H9 (cell line): ENCODE measurements around the gene IL17RA. TPM values are rescaled to one million over a fixed set of nuclear protein-coding genes. Genes with fewer than 3 reads are reported as not detected.

Experiments
- DNase-seq: peaks from one replicate; pipeline ENCODE4 v3.0.0-alpha.2; 2017
- H2AFZ ChIP-seq: one replicate; pipeline ENCODE4 v1.6.1; 2013; ENCODE audit warnings: mild to moderate bottlenecking, low read length, control low read depth, moderate library complexity
- H2AK5ac ChIP-seq: 2 replicates; pipeline ENCODE4 v1.6.1; 2013; ENCODE audit warnings: low read length, control low read depth, mixed read lengths; ENCODE audit not compliant: insufficient read length
- H2BK120ac ChIP-seq: one replicate; pipeline ENCODE4 v1.6.1; 2013; ENCODE audit warnings: low read depth, mild to moderate bottlenecking, low read length, control low read depth, inconsistent platforms; ENCODE audit not compliant: poor library complexity, severe bottlenecking
- H2BK12ac ChIP-seq: 2 replicates; pipeline ENCODE4 v1.6.1; 2013; ENCODE audit warnings: low read length, control low read depth, mixed read lengths, low read depth; ENCODE audit not compliant: insufficient read length
- H2BK15ac ChIP-seq: 2 replicates; pipeline ENCODE4 v1.6.1; 2013; ENCODE audit warnings: low read depth, low read length, control low read depth
- H2BK20ac ChIP-seq: one replicate; pipeline ENCODE4 v1.6.1; 2013; ENCODE audit warnings: low read depth, mild to moderate bottlenecking, low read length, control low read depth, inconsistent platforms; ENCODE audit not compliant: poor library complexity, severe bottlenecking
- H2BK5ac ChIP-seq: 2 replicates; pipeline ENCODE4 v1.6.1; 2013; ENCODE audit warnings: low read length, control low read depth, mixed read lengths; ENCODE audit not compliant: insufficient read length
- H3K14ac ChIP-seq: 2 replicates; pipeline ENCODE4 v1.6.1; 2013; ENCODE audit warnings: low read length, control low read depth; ENCODE audit not compliant: insufficient read depth
- H3K18ac ChIP-seq: 2 replicates; pipeline ENCODE4 v1.6.1; 2013; ENCODE audit warnings: low read depth, mild to moderate bottlenecking, mixed read lengths, low read length, control low read depth; ENCODE audit not compliant: insufficient read length
- H3K23ac ChIP-seq: 2 replicates; pipeline ENCODE4 v1.6.1; 2013; ENCODE audit warnings: low read length, control low read depth, mixed read lengths, low read depth; ENCODE audit not compliant: insufficient read length
- H3K23me2 ChIP-seq: 2 replicates; pipeline ENCODE4 v1.6.1; 2013; ENCODE audit warnings: low read depth, mild to moderate bottlenecking, mixed read lengths, low read length, control low read depth; ENCODE audit not compliant: insufficient read length, poor library complexity, severe bottlenecking
- H3K27ac ChIP-seq: 2 replicates; pipeline ENCODE4 v1.5.1; 2013; ENCODE audit warnings: low read length, control low read depth, mixed read lengths, low read depth; ENCODE audit not compliant: insufficient read length
- H3K27me3 ChIP-seq: 2 replicates; pipeline ENCODE4 v1.6.1; 2013; ENCODE audit warnings: low read length, control low read depth, inconsistent platforms; ENCODE audit not compliant: insufficient read depth
- H3K4ac ChIP-seq: 2 replicates; pipeline ENCODE4 v1.6.1; 2013; ENCODE audit warnings: low read depth, mild to moderate bottlenecking, control low read depth, inconsistent platforms, low read length, moderate library complexity
- H3K4me1 ChIP-seq: 2 replicates; pipeline ENCODE4 v1.6.1; 2013; ENCODE audit warnings: low read length, control low read depth, inconsistent platforms; ENCODE audit not compliant: insufficient read depth
- H3K4me2 ChIP-seq: 2 replicates; pipeline ENCODE4 v1.6.1; 2013; ENCODE audit warnings: low read length, control low read depth, mixed read lengths; ENCODE audit not compliant: insufficient read length, insufficient read depth
- H3K56ac ChIP-seq: 2 replicates; pipeline ENCODE4 v1.6.1; 2013; ENCODE audit warnings: low read depth, mild to moderate bottlenecking, mixed read lengths, low read length, control low read depth; ENCODE audit not compliant: insufficient read length
- H3K79me1 ChIP-seq: 2 replicates; pipeline ENCODE4 v1.6.1; 2013; ENCODE audit warnings: low read depth, mild to moderate bottlenecking, moderate library complexity, low read length, control low read depth, inconsistent platforms; ENCODE audit not compliant: insufficient read depth, poor library complexity, severe bottlenecking
- H3K79me2 ChIP-seq: 2 replicates; pipeline ENCODE4 v1.6.1; 2013; ENCODE audit warnings: low read length, control low read depth, inconsistent platforms; ENCODE audit not compliant: insufficient read depth
- H3K9ac ChIP-seq: 2 replicates; pipeline ENCODE4 v1.6.1; 2013; ENCODE audit warnings: low read length, control low read depth, mixed read lengths; ENCODE audit not compliant: insufficient read length; ENCODE audit errors: extremely low read depth
- H3K9me3 ChIP-seq: one replicate; pipeline ENCODE4 v1.6.1; 2013; ENCODE audit warnings: low read depth, low read length, inconsistent platforms; ENCODE audit not compliant: control insufficient read depth
- H3T11ph ChIP-seq: one replicate; pipeline ENCODE4 v1.6.1; 2013; ENCODE audit warnings: mild to moderate bottlenecking, low read length, control low read depth, inconsistent platforms
- H4K20me1 ChIP-seq: one replicate; pipeline ENCODE4 v1.6.1; 2013; ENCODE audit not compliant: control insufficient read depth, insufficient read length, insufficient read depth
- H4K5ac ChIP-seq: 2 replicates; pipeline ENCODE4 v1.6.1; 2013; ENCODE audit warnings: low read depth, mild to moderate bottlenecking, mixed read lengths, low read length, control low read depth; ENCODE audit not compliant: insufficient read length
- H4K8ac ChIP-seq: replicated peaks from 2 replicates; pipeline ENCODE4 v1.6.1; 2013; ENCODE audit warnings: low read length, control low read depth, mixed read lengths, low read depth; ENCODE audit not compliant: insufficient read length
- H4K91ac ChIP-seq: 2 replicates; pipeline ENCODE4 v1.6.1; 2013; ENCODE audit warnings: low read depth, mild to moderate bottlenecking, moderate library complexity, mixed read lengths, low read length, control low read depth; ENCODE audit not compliant: insufficient read length
- H3K27ac Mint-ChIP-seq, 3 experiments: 2 replicates in 2 of 3; 3 replicates in 1 of 3; pipeline ENCODE4 v1.8.0; 2020 to 2021; ENCODE audit warnings: mixed read lengths in 3 of 3, mild to moderate bottlenecking in 1 of 3, moderate library complexity in 1 of 3
- H3K27me3 Mint-ChIP-seq: 2 replicates; pipeline ENCODE4 v1.8.0; 2021; ENCODE audit warnings: low read depth, mild to moderate bottlenecking, moderate library complexity, mixed read lengths
- H3K36me3 Mint-ChIP-seq, 3 experiments: 2 replicates in 2 of 3; 3 replicates in 1 of 3; pipeline ENCODE4 v1.8.0; 2020 to 2021; ENCODE audit warnings: low read depth in 3 of 3, mixed read lengths in 3 of 3; ENCODE audit not compliant: insufficient read depth in 1 of 3
- H3K4me1 Mint-ChIP-seq, 2 experiments: 2 replicates each; pipeline ENCODE4 v1.8.0; 2020; ENCODE audit warnings: mixed read lengths in 2 of 2
- H3K4me3 Mint-ChIP-seq, 2 experiments: 2 replicates in 1 of 2; 3 replicates in 1 of 2; pipeline ENCODE4 v1.8.0; 2020 to 2021; ENCODE audit warnings: mild to moderate bottlenecking in 2 of 2, mixed read lengths in 2 of 2, moderate library complexity in 1 of 2
- H3K9me3 Mint-ChIP-seq, 2 experiments: 2 replicates in 1 of 2; 3 replicates in 1 of 2; pipeline ENCODE4 v1.8.0; 2020; ENCODE audit warnings: mild to moderate bottlenecking in 2 of 2, mixed read lengths in 2 of 2, moderate library complexity in 1 of 2
- WGBS: extraction: QIAGEN DNeasy Blood & Tissue Kit; methylation state at CpG from one replicate; pipeline ENCODE4 v1.1.7; 2013; ENCODE audit warnings: missing lambda C conversion rate, low lambda C conversion rate, mixed read lengths; ENCODE audit not compliant: insufficient read length; ENCODE audit errors: extremely low coverage; 5-methylcytosine and 5-hydroxymethylcytosine counted together
- total RNA-seq: library from RNA; stranded (reverse); gene quantifications from 2 replicates; pipeline ENCODE4 v1.2.1, GENCODE V29; 2021
- TF ChIP-seq, protein P1 (sequence below): fragments of 200-600 bp; sonication (generic); conservative IDR thresholded peaks from 3 replicates; pipeline ENCODE4 v1.8.0; 2021; ENCODE audit warnings: antibody characterized with exemption, mild to moderate bottlenecking

Gene IL17RA
- total RNA-seq, 1 experiment from 2014 or later: 12.4 TPM

DNA sequence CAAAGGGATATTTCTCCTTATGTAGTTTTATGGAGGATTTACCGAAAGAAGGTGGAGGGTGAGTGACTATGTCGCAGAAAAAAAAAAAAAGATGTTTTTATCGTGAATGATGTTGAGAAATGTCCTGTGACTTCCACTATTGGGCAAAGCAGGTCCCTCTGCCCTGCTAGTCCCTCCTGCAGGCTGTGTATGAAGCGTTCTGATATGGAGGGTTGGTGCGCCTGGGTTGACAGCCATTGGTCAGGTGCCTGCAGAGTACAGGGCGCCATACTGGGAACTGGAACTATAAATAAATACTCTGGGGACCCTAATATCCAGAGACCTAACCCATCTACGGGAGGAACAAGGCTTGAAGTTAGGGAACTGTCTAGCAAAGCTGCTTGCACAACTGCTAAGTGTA lies 1.5 kb downstream of the IL17RA start:
- peak overlapping the region; percentile 71 to 82 for H3K4me3 Mint-ChIP-seq
- Histone ChIP-seq H3K23me2 (peaks cover 9% of the 10 kb centered on the region), H4K8ac (no peak overlapping the region)

More for the DNA sequence above, 1.5 kb downstream of the IL17RA start:
- Mint-ChIP-seq H3K4me1 (peaks cover 31 to 35% of the 10 kb centered on the region in 2 experiments), H3K36me3 (no peaks in the 10 kb centered on the region; a peak in 2 of 7 replicates), H3K27me3 (peaks cover 38% of the 10 kb centered on the region), H3K9me3 (no peaks in the 10 kb centered on the region; a peak in 1 of 5 replicates), H3K27ac (peak overlapping the region in 1 of 3 experiments; percentile 17; a peak in 1 of 7 replicates)
- H4K91ac ChIP-seq: no peak overlapping the region
- H2AK5ac ChIP-seq: no peak overlapping the region
- TF ChIP-seq, protein P1, sequence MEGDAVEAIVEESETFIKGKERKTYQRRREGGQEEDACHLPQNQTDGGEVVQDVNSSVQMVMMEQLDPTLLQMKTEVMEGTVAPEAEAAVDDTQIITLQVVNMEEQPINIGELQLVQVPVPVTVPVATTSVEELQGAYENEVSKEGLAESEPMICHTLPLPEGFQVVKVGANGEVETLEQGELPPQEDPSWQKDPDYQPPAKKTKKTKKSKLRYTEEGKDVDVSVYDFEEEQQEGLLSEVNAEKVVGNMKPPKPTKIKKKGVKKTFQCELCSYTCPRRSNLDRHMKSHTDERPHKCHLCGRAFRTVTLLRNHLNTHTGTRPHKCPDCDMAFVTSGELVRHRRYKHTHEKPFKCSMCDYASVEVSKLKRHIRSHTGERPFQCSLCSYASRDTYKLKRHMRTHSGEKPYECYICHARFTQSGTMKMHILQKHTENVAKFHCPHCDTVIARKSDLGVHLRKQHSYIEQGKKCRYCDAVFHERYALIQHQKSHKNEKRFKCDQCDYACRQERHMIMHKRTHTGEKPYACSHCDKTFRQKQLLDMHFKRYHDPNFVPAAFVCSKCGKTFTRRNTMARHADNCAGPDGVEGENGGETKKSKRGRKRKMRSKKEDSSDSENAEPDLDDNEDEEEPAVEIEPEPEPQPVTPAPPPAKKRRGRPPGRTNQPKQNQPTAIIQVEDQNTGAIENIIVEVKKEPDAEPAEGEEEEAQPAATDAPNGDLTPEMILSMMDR: no peak
- H2BK120ac ChIP-seq: no peak overlapping the region
- H3K79me2 ChIP-seq: no peaks in the 10 kb centered on the region
- H3K27ac ChIP-seq: no peak overlapping the region
- H2BK5ac ChIP-seq: no peak overlapping the region
- H3K27me3 ChIP-seq: peaks cover 3% of the 10 kb centered on the region; the same call in 1 of the 2 replicates
- H3K4ac ChIP-seq: no peak overlapping the region
- no peak overlapping the region for H2BK12ac ChIP-seq
- H3T11ph ChIP-seq: no peak overlapping the region
- H3K23ac ChIP-seq: no peak overlapping the region
- H3K14ac ChIP-seq: no peak overlapping the region
- H3K56ac ChIP-seq: no peak overlapping the region
- H2BK20ac ChIP-seq: no peak overlapping the region
- no peaks in the 10 kb centered on the region for H4K20me1 ChIP-seq
- H3K9ac ChIP-seq: no peak overlapping the region
- DNase-seq: no peak
- no CpG with 5 or more reads among the region's 7 CpGs for WGBS
- H3K79me1 ChIP-seq: no peaks in the 10 kb centered on the region
- H4K5ac ChIP-seq: no peak overlapping the region
- no peaks in the 10 kb centered on the region for H3K9me3 ChIP-seq
- no peak overlapping the region for H2AFZ ChIP-seq
- peak overlapping the region; percentile 71 for H3K4me2 ChIP-seq
- no peaks in the 10 kb centered on the region; the same call in 1 of the 2 replicates for H3K4me1 ChIP-seq
- no peak overlapping the region for H2BK15ac ChIP-seq
- H3K18ac ChIP-seq: no peak overlapping the region
